Endodermal cell (in vitro differentiated cells): ENCODE measurements around the gene RSRC1. TPM values are rescaled to one million over a fixed set of nuclear protein-coding genes. Genes with fewer than 3 reads are reported as not detected.

Experiments
- DNase-seq: peaks from one replicate; pipeline ENCODE4 v3.0.0-alpha.2; 2017
- H3K27ac ChIP-seq: 2 replicates; pipeline ENCODE4 v1.5.1; 2013; ENCODE audit warnings: mild to moderate bottlenecking, low read depth, low read length, moderate library complexity
- H3K27me3 ChIP-seq: 2 replicates; pipeline ENCODE4 v1.6.1; 2013; ENCODE audit warnings: mild to moderate bottlenecking, low read length, moderate library complexity; ENCODE audit not compliant: insufficient read depth, control insufficient read depth, poor library complexity, severe bottlenecking
- H3K36me3 ChIP-seq: 2 replicates; pipeline ENCODE4 v1.7.0; 2013; ENCODE audit warnings: mild to moderate bottlenecking, low read length, moderate library complexity; ENCODE audit not compliant: control insufficient read depth, insufficient read depth
- H3K4me1 ChIP-seq: one replicate; pipeline ENCODE4 v1.7.0; 2013; ENCODE audit warnings: low read length; ENCODE audit not compliant: control insufficient read depth, insufficient read depth
- H3K4me3 ChIP-seq: 2 replicates; pipeline ENCODE4 v1.5.1; 2013; ENCODE audit warnings: mild to moderate bottlenecking, low read length, moderate library complexity
- H3K9ac ChIP-seq: 2 replicates; pipeline ENCODE4 v1.6.1; 2013; ENCODE audit warnings: mild to moderate bottlenecking, low read length, moderate library complexity; ENCODE audit not compliant: poor library complexity, severe bottlenecking; ENCODE audit errors: extremely low read depth
- H3K9me3 ChIP-seq: 2 replicates; pipeline ENCODE4 v1.6.1; 2013; ENCODE audit warnings: mild to moderate bottlenecking, low read length, moderate library complexity; ENCODE audit not compliant: control insufficient read depth
- H3K27ac Mint-ChIP-seq: 2 replicates; pipeline ENCODE4 v1.8.0; 2020; ENCODE audit warnings: mixed read lengths
- H3K27me3 Mint-ChIP-seq: 2 replicates; pipeline ENCODE4 v1.8.0; 2021; ENCODE audit warnings: mild to moderate bottlenecking, mixed read lengths; ENCODE audit not compliant: insufficient read depth
- H3K36me3 Mint-ChIP-seq: 2 replicates; pipeline ENCODE4 v1.8.0; 2020; ENCODE audit warnings: low read depth, mixed read lengths
- H3K4me1 Mint-ChIP-seq: 2 replicates; pipeline ENCODE4 v1.8.0; 2020; ENCODE audit warnings: mixed read lengths
- H3K4me3 Mint-ChIP-seq: 2 replicates; pipeline ENCODE4 v1.8.0; 2020; ENCODE audit warnings: mild to moderate bottlenecking, moderate library complexity, mixed read lengths
- H3K9me3 Mint-ChIP-seq: 2 replicates; pipeline ENCODE4 v1.8.0; 2020; ENCODE audit warnings: mild to moderate bottlenecking, mixed read lengths
- WGBS, 2 experiments: methylation state at CpG; one replicate each; pipeline versions ENCODE4 v1.1.5 to v1.1.7; 2013; ENCODE audit warnings: missing lambda C conversion rate in 2 of 2, mixed read lengths in 1 of 2; ENCODE audit not compliant: insufficient coverage in 1 of 2, insufficient read length in 1 of 2; 5-methylcytosine and 5-hydroxymethylcytosine counted together
- total RNA-seq, 2 donors: library from RNA; stranded (reverse); fragmentation: NEBNext Ultra II Directional in 1 of 2; extraction: Animal tissue kit (Norgen Biotek cat#: 25700) in 1 of 2; gene quantifications; 2 replicates in 1 of 2; 3 replicates in 1 of 2; pipeline ENCODE4 v1.2.1, GENCODE V29; 2021
- TF ChIP-seq, protein P1 (sequence below): fragments of 200-600 bp; sonication (generic); conservative IDR thresholded peaks from 2 replicates; pipeline ENCODE4 v1.5.0; 2021; ENCODE audit warnings: antibody characterized with exemption, mild to moderate bottlenecking

The RSRC1 gene
- total RNA-seq, 2 donors from 2014 or later: 45.3 to 52.1 TPM

DNA sequence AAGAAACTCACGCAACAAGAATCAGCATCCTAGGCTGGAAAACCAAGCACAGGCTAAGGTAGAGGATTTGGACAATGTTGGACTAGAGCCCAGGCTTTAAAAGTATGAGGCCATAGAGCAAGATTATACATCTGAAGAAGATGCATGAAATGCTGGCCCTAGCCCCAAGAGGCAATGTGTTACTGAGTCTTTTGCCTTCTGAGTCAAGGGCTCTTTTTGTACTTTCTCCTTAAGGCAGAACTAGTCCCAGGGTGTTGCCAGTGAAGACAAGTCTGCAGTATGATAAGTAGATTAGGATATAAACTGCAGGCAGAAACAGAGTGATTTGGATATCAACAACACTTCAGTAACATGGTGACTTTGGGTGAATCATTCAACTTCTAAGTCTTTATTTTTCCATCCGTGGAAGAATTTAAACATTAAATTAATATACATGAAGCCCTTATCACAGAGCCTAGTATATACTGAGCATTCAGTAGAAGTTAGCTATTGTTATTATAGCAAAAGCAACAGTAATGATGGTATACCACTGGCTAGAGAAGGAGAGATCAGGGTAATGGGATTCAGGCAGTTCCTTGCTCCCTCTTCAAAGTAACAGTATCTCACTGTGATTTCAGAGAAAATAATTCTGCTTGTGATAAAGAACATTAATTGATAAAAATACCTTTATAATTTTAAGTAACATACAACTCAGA is 361.2 kb downstream of the RSRC1 start:
- no peaks in the 10 kb centered on the region for H3K27me3 ChIP-seq
- H3K36me3 ChIP-seq: no peaks in the 10 kb centered on the region
- H3K27ac ChIP-seq: no peak overlapping the region
- Mint-ChIP-seq H3K9me3 (no peaks in the 10 kb centered on the region), H3K36me3 (no peaks in the 10 kb centered on the region), H3K4me1 (no peaks in the 10 kb centered on the region), H3K27me3 (no peaks in the 10 kb centered on the region), H3K27ac (no peak overlapping the region), H3K4me3 (no peak overlapping the region)
- no peak overlapping the region for H3K4me3 ChIP-seq
- H3K9ac ChIP-seq: no peak overlapping the region
- H3K9me3 ChIP-seq: no peaks in the 10 kb centered on the region
- WGBS, 2 experiments: 91 to 95% methylated on average over 1 of the region's 2 CpGs
- DNase-seq: no peak
- no peaks in the 10 kb centered on the region for H3K4me1 ChIP-seq
- TF ChIP-seq, protein P1, sequence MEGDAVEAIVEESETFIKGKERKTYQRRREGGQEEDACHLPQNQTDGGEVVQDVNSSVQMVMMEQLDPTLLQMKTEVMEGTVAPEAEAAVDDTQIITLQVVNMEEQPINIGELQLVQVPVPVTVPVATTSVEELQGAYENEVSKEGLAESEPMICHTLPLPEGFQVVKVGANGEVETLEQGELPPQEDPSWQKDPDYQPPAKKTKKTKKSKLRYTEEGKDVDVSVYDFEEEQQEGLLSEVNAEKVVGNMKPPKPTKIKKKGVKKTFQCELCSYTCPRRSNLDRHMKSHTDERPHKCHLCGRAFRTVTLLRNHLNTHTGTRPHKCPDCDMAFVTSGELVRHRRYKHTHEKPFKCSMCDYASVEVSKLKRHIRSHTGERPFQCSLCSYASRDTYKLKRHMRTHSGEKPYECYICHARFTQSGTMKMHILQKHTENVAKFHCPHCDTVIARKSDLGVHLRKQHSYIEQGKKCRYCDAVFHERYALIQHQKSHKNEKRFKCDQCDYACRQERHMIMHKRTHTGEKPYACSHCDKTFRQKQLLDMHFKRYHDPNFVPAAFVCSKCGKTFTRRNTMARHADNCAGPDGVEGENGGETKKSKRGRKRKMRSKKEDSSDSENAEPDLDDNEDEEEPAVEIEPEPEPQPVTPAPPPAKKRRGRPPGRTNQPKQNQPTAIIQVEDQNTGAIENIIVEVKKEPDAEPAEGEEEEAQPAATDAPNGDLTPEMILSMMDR: no peak

GRCh38 chr3:158471639-158472294 is 361.9 kb downstream of the RSRC1 start:
- H3K9ac ChIP-seq: no peak overlapping the region
- no peaks in the 10 kb centered on the region for H3K4me1 ChIP-seq
- Mint-ChIP-seq H3K4me3 (no peak overlapping the region), H3K27me3 (no peaks in the 10 kb centered on the region), H3K27ac (no peak overlapping the region), H3K4me1 (no peaks in the 10 kb centered on the region), H3K36me3 (no peaks in the 10 kb centered on the region), H3K9me3 (no peaks in the 10 kb centered on the region)
- H3K4me3 ChIP-seq: no peak overlapping the region
- H3K27ac ChIP-seq: no peak overlapping the region
- no peak for DNase-seq
- H3K27me3 ChIP-seq: no peaks in the 10 kb centered on the region
- H3K9me3 ChIP-seq: no peaks in the 10 kb centered on the region
- 90% methylated on average over 2 of the region's 3 CpGs; no CpG with 5 or more reads in 1 of the 2 experiments for WGBS, 2 experiments
- TF ChIP-seq, protein P1: no peak
- H3K36me3 ChIP-seq: no peaks in the 10 kb centered on the region

GRCh38 chr3:158479051-158479450 is 369.2 kb downstream of the RSRC1 start:
- 100% methylated on average over 1 of the region's 2 CpGs; no CpG with 5 or more reads in 1 of the 2 experiments for WGBS, 2 experiments
- Histone ChIP-seq H3K4me3 (no peak overlapping the region), H3K9ac (no peak overlapping the region), H3K36me3 (no peaks in the 10 kb centered on the region), H3K4me1 (no peaks in the 10 kb centered on the region), H3K9me3 (no peaks in the 10 kb centered on the region), H3K27ac (no peak overlapping the region), H3K27me3 (no peaks in the 10 kb centered on the region)
- H3K4me3 Mint-ChIP-seq: no peak overlapping the region
- H3K4me1 Mint-ChIP-seq: peaks cover 6% of the 10 kb centered on the region
- no peak for DNase-seq
- H3K9me3 Mint-ChIP-seq: no peaks in the 10 kb centered on the region
- no peaks in the 10 kb centered on the region for H3K36me3 Mint-ChIP-seq
- H3K27me3 Mint-ChIP-seq: no peaks in the 10 kb centered on the region
- H3K27ac Mint-ChIP-seq: no peak overlapping the region
- TF ChIP-seq, protein P1: no peak
